ENCODE measurements around the gene OR56B4. TPM values are rescaled to one million over a fixed set of nuclear protein-coding genes. Genes with fewer than 3 reads are reported as not detected.

Gene OR56B4
- total RNA-seq, 6 experiments from 2014 or later: not detected

- intact Hi-C loops (cut with DNase I): no loop called here
- no CpG with 5 or more reads among the region's 2 CpGs for WGBS (ENCODE audit: insufficient coverage, low coverage, low lambda C conversion rate, missing lambda C conversion rate)
- no peaks in the 10 kb centered on the region for H3K9me3 ChIP-seq
- H3K4me1 ChIP-seq: no peaks in the 10 kb centered on the region
- ATAC-seq (no peak), DNase-seq (no peak)
- H3K27me3 ChIP-seq: no peaks in the 10 kb centered on the region
- no peak overlapping the region for H3K4me3 ChIP-seq
- H3K27ac ChIP-seq: no peak overlapping the region
- TF ChIP-seq CTCF (IDR thresholded peaks at IDR 0.05) (no peak), POLR2A (IDR thresholded peaks at IDR 0.05) (no peak)
- no peaks in the 10 kb centered on the region for H3K36me3 ChIP-seq
These were observed 11.7 kb upstream of the OR56B4 start for GRCh38 chr11:6095798-6096197.

- Histone ChIP-seq H3K9me3 (no peaks in the 10 kb centered on the region), H3K27me3 (no peaks in the 10 kb centered on the region), H3K4me1 (no peaks in the 10 kb centered on the region), H3K4me3 (no peak overlapping the region), H3K36me3 (no peaks in the 10 kb centered on the region), H3K27ac (no peak overlapping the region)
- 75% methylated on average over 1 of the region's 2 CpGs for whole genome bisulfite sequencing (ENCODE audit: insufficient coverage, low coverage, low lambda C conversion rate, missing lambda C conversion rate)
- TF ChIP-seq POLR2A (IDR thresholded peaks at IDR 0.05) (no peak), CTCF (IDR thresholded peaks at IDR 0.05) (no peak)
- DNase-seq (no peak), ATAC-seq (no peak)
- intact Hi-C loops (cut with DNase I): no loop called here
These were observed 11.1 kb upstream of the OR56B4 start for GRCh38 chr11:6096417-6096816.

- H3K4me3 ChIP-seq: no peak overlapping the region
- no peak for TF ChIP-seq POLR2A (IDR thresholded peaks at IDR 0.05)
- TF ChIP-seq CTCF (IDR thresholded peaks at IDR 0.05): no peak
- H3K36me3 ChIP-seq: no peaks in the 10 kb centered on the region
- H3K27me3 ChIP-seq: no peaks in the 10 kb centered on the region
- no peak overlapping the region for H3K27ac ChIP-seq
- no peaks in the 10 kb centered on the region for H3K4me1 ChIP-seq
- DNase-seq (no peak), ATAC-seq (no peak)
- intact Hi-C loops (cut with DNase I): no loop called here
- H3K9me3 ChIP-seq: no peaks in the 10 kb centered on the region
- 27% methylated on average over 2 of the region's 2 CpGs for WGBS (ENCODE audit: insufficient coverage, low coverage, low lambda C conversion rate, missing lambda C conversion rate)
These were observed 7.9 kb upstream of the OR56B4 start for GRCh38 chr11:6099577-6099976.

- Histone ChIP-seq H3K9me3 (no peaks in the 10 kb centered on the region), H3K4me3 (no peak overlapping the region), H3K27me3 (no peaks in the 10 kb centered on the region), H3K4me1 (no peaks in the 10 kb centered on the region), H3K27ac (no peak overlapping the region), H3K36me3 (no peaks in the 10 kb centered on the region)
- DNase-seq (no peak), ATAC-seq (no peak)
- TF ChIP-seq CTCF (IDR thresholded peaks at IDR 0.05) (no peak), POLR2A (IDR thresholded peaks at IDR 0.05) (no peak)
- intact Hi-C loops (cut with DNase I): no loop called here
- WGBS (ENCODE audit: insufficient coverage, low coverage, low lambda C conversion rate, missing lambda C conversion rate): 0% methylated on average over 1 of the region's 1 CpG
These were observed 2.5 kb downstream of the OR56B4 start for GRCh38 chr11:6110011-6110410.

GRCh38 chr11:6111673-6112072, 4.2 kb downstream of the OR56B4 start:
- no peaks in the 10 kb centered on the region for H3K36me3 ChIP-seq
- no peaks in the 10 kb centered on the region for H3K4me1 ChIP-seq
- no peak overlapping the region for H3K27ac ChIP-seq
- no peak overlapping the region for H3K4me3 ChIP-seq
- no peak for ATAC-seq
- H3K27me3 ChIP-seq: no peaks in the 10 kb centered on the region
- 56% methylated on average over 2 of the region's 2 CpGs for WGBS (ENCODE audit: insufficient coverage, low coverage, low lambda C conversion rate, missing lambda C conversion rate)
- no peak for DNase-seq
- no peaks in the 10 kb centered on the region for H3K9me3 ChIP-seq
- intact Hi-C loops (cut with DNase I): no loop called here
- no peak for TF ChIP-seq CTCF (IDR thresholded peaks at IDR 0.05)
- no peak for TF ChIP-seq POLR2A (IDR thresholded peaks at IDR 0.05)
